Measurements from ENCODE around the gene STX8.
"Not testable (repeated sequence)": the region's sequence is repeated elsewhere in the genome, so short reads cannot be mapped to it uniquely, and the experiment has no call there.

The STX8 gene

GRCh38 chr17:9575381-9576101 is at the start of gene STX8:
STX8 (minus strand) TSS chr17:9575820; CDS start chr17:9575808, 12 bp downstream.
- Histone ChIP-seq H3K27ac (ENCODE audit: low read depth, low read length) (peak within 1 kb of the TSS; percentile 47), H3K4me1 (ENCODE audit: control insufficient read depth, insufficient read depth, low read length) (peaks cover 6% of the 10 kb centered on the region; the same call in 1 of the 2 replicates), H3K4me3 (ENCODE audit: low read depth, low read length) (peak within 1 kb of the TSS; percentile 88), H3K27me3 (ENCODE audit: control insufficient read depth, insufficient read depth, low read length) (no peaks in the 10 kb centered on the region), H3K9ac (ENCODE audit: low read depth, low read length) (peak within 1 kb of the TSS; percentile 59), H3K9me3 (ENCODE audit: control insufficient read depth, insufficient read depth, low read length) (no peaks in the 10 kb centered on the region), H3K36me3 (ENCODE audit: control insufficient read depth, insufficient read depth, low read length) (no peaks in the 10 kb centered on the region)

- no peaks in the 10 kb centered on the region for H3K36me3 ChIP-seq (ENCODE audit: control insufficient read depth, insufficient read depth, low read length)
- H3K9me3 ChIP-seq (ENCODE audit: control insufficient read depth, insufficient read depth, low read length) = peaks cover 9% of the 10 kb centered on the region; the same call in 1 of the 2 replicates
- H3K4me3 ChIP-seq (ENCODE audit: low read depth, low read length) = no peak overlapping the region
- no peak overlapping the region for H3K27ac ChIP-seq (ENCODE audit: low read depth, low read length)
- H3K27me3 ChIP-seq (ENCODE audit: control insufficient read depth, insufficient read depth, low read length) = no peaks in the 10 kb centered on the region
- no peaks in the 10 kb centered on the region for H3K4me1 ChIP-seq (ENCODE audit: control insufficient read depth, insufficient read depth, low read length)
- H3K9ac ChIP-seq (ENCODE audit: low read depth, low read length) = no peak overlapping the region
Measured at GRCh38 chr17:9622961-9623360, 47.3 kb upstream of the STX8 start.

GRCh38 chr17:9615486-9615885 is 39.9 kb upstream of the STX8 start:
- H3K27ac ChIP-seq (ENCODE audit: low read depth, low read length) = no peak overlapping the region
- no peaks in the 10 kb centered on the region for H3K9me3 ChIP-seq (ENCODE audit: control insufficient read depth, insufficient read depth, low read length)
- H3K4me3 ChIP-seq (ENCODE audit: low read depth, low read length) = no peak overlapping the region
- no peaks in the 10 kb centered on the region for H3K27me3 ChIP-seq (ENCODE audit: control insufficient read depth, insufficient read depth, low read length)
- no peaks in the 10 kb centered on the region for H3K4me1 ChIP-seq (ENCODE audit: control insufficient read depth, insufficient read depth, low read length)
- no peaks in the 10 kb centered on the region for H3K36me3 ChIP-seq (ENCODE audit: control insufficient read depth, insufficient read depth, low read length)
- H3K9ac ChIP-seq (ENCODE audit: low read depth, low read length) = no peak overlapping the region

GRCh38 chr17:9612006-9612405 is 36.4 kb upstream of the STX8 start:
- H3K4me1 ChIP-seq (ENCODE audit: control insufficient read depth, insufficient read depth, low read length) = no peaks in the 10 kb centered on the region
- no peak overlapping the region for H3K27ac ChIP-seq (ENCODE audit: low read depth, low read length)
- H3K9ac ChIP-seq (ENCODE audit: low read depth, low read length) = no peak overlapping the region
- no peak overlapping the region for H3K4me3 ChIP-seq (ENCODE audit: low read depth, low read length)
- no peaks in the 10 kb centered on the region for H3K27me3 ChIP-seq (ENCODE audit: control insufficient read depth, insufficient read depth, low read length)
- H3K9me3 ChIP-seq (ENCODE audit: control insufficient read depth, insufficient read depth, low read length) = no peaks in the 10 kb centered on the region
- H3K36me3 ChIP-seq (ENCODE audit: control insufficient read depth, insufficient read depth, low read length) = no peaks in the 10 kb centered on the region

GRCh38 chr17:9611557-9611956 is 35.9 kb upstream of the STX8 start:
- Histone ChIP-seq H3K9me3 (ENCODE audit: control insufficient read depth, insufficient read depth, low read length) (no peaks in the 10 kb centered on the region), H3K4me3 (ENCODE audit: low read depth, low read length) (no peak overlapping the region), H3K9ac (ENCODE audit: low read depth, low read length) (no peak overlapping the region), H3K27ac (ENCODE audit: low read depth, low read length) (no peak overlapping the region), H3K27me3 (ENCODE audit: control insufficient read depth, insufficient read depth, low read length) (no peaks in the 10 kb centered on the region), H3K36me3 (ENCODE audit: control insufficient read depth, insufficient read depth, low read length) (no peaks in the 10 kb centered on the region), H3K4me1 (ENCODE audit: control insufficient read depth, insufficient read depth, low read length) (no peaks in the 10 kb centered on the region)

GRCh38 chr17:9607058-9607457 is 31.4 kb upstream of the STX8 start:
- H3K4me1 ChIP-seq (ENCODE audit: control insufficient read depth, insufficient read depth, low read length); H3K36me3 ChIP-seq (ENCODE audit: control insufficient read depth, insufficient read depth, low read length); H3K27ac ChIP-seq (ENCODE audit: low read depth, low read length): not testable (repeated sequence)

GRCh38 chr17:9606453-9606852 is 30.8 kb upstream of the STX8 start:
- Histone ChIP-seq H3K27me3 (ENCODE audit: control insufficient read depth, insufficient read depth, low read length) (no peaks in the 10 kb centered on the region), H3K36me3 (ENCODE audit: control insufficient read depth, insufficient read depth, low read length) (no peaks in the 10 kb centered on the region), H3K9ac (ENCODE audit: low read depth, low read length) (no peak overlapping the region), H3K9me3 (ENCODE audit: control insufficient read depth, insufficient read depth, low read length) (no peaks in the 10 kb centered on the region), H3K4me3 (ENCODE audit: low read depth, low read length) (no peak overlapping the region), H3K4me1 (ENCODE audit: control insufficient read depth, insufficient read depth, low read length) (no peaks in the 10 kb centered on the region), H3K27ac (ENCODE audit: low read depth, low read length) (no peak overlapping the region)

More at GRCh38 chr17:9607058-9607457, 31.4 kb upstream of the STX8 start:
- H3K9ac ChIP-seq (ENCODE audit: low read depth, low read length); H3K9me3 ChIP-seq (ENCODE audit: control insufficient read depth, insufficient read depth, low read length); H3K27me3 ChIP-seq (ENCODE audit: control insufficient read depth, insufficient read depth, low read length); H3K4me3 ChIP-seq (ENCODE audit: low read depth, low read length): not testable (repeated sequence)

- H3K4me3 ChIP-seq (ENCODE audit: low read depth, low read length); H3K9ac ChIP-seq (ENCODE audit: low read depth, low read length); H3K36me3 ChIP-seq (ENCODE audit: control insufficient read depth, insufficient read depth, low read length); H3K9me3 ChIP-seq (ENCODE audit: control insufficient read depth, insufficient read depth, low read length); H3K27ac ChIP-seq (ENCODE audit: low read depth, low read length); H3K4me1 ChIP-seq (ENCODE audit: control insufficient read depth, insufficient read depth, low read length); H3K27me3 ChIP-seq (ENCODE audit: control insufficient read depth, insufficient read depth, low read length): not testable (repeated sequence)
Measured at GRCh38 chr17:9604583-9604982, 29.0 kb upstream of the STX8 start.

- Histone ChIP-seq H3K4me3 (ENCODE audit: low read depth, low read length) (no peak overlapping the region), H3K9ac (ENCODE audit: low read depth, low read length) (no peak overlapping the region), H3K36me3 (ENCODE audit: control insufficient read depth, insufficient read depth, low read length) (no peaks in the 10 kb centered on the region), H3K27ac (ENCODE audit: low read depth, low read length) (no peak overlapping the region), H3K4me1 (ENCODE audit: control insufficient read depth, insufficient read depth, low read length) (no peaks in the 10 kb centered on the region), H3K27me3 (ENCODE audit: control insufficient read depth, insufficient read depth, low read length) (no peaks in the 10 kb centered on the region), H3K9me3 (ENCODE audit: control insufficient read depth, insufficient read depth, low read length) (no peaks in the 10 kb centered on the region)
Measured at GRCh38 chr17:9598661-9599060, 23.0 kb upstream of the STX8 start.

GRCh38 chr17:9597638-9598037 is 22.0 kb upstream of the STX8 start:
- not testable (repeated sequence) for H3K4me1 ChIP-seq (ENCODE audit: control insufficient read depth, insufficient read depth, low read length); H3K36me3 ChIP-seq (ENCODE audit: control insufficient read depth, insufficient read depth, low read length); H3K27ac ChIP-seq (ENCODE audit: low read depth, low read length); H3K4me3 ChIP-seq (ENCODE audit: low read depth, low read length); H3K27me3 ChIP-seq (ENCODE audit: control insufficient read depth, insufficient read depth, low read length); H3K9ac ChIP-seq (ENCODE audit: low read depth, low read length); H3K9me3 ChIP-seq (ENCODE audit: control insufficient read depth, insufficient read depth, low read length)

GRCh38 chr17:9594065-9594464 is 18.4 kb upstream of the STX8 start:
- H3K4me1 ChIP-seq (ENCODE audit: control insufficient read depth, insufficient read depth, low read length) = no peaks in the 10 kb centered on the region
- no peak overlapping the region for H3K27ac ChIP-seq (ENCODE audit: low read depth, low read length)
- H3K9me3 ChIP-seq (ENCODE audit: control insufficient read depth, insufficient read depth, low read length) = no peaks in the 10 kb centered on the region
- no peaks in the 10 kb centered on the region for H3K36me3 ChIP-seq (ENCODE audit: control insufficient read depth, insufficient read depth, low read length)
- H3K9ac ChIP-seq (ENCODE audit: low read depth, low read length) = no peak overlapping the region
- H3K27me3 ChIP-seq (ENCODE audit: control insufficient read depth, insufficient read depth, low read length) = no peaks in the 10 kb centered on the region
- H3K4me3 ChIP-seq (ENCODE audit: low read depth, low read length) = no peak overlapping the region
